Smooth muscle cell (in vitro differentiated cells): ENCODE data around the gene ZXDC. TPM values are rescaled to one million over a fixed set of nuclear protein-coding genes. Genes with fewer than 3 reads are reported as not detected.

Experiments
- DNase-seq: peaks from one replicate; lab custom pipeline; 2025; ENCODE audit not compliant: unreplicated experiment; lab: John Stamatoyannopoulos, UW
- H2AFZ ChIP-seq: fragments of 200-600 bp; sonication (generic); 2 replicates; pipeline ENCODE4 v1.6.0; 2016; ENCODE audit warnings: antibody characterized with exemption, low read depth, mild to moderate bottlenecking
- H3F3A ChIP-seq: fragments of 200-600 bp; sonication (generic); 2 replicates; pipeline ENCODE4 v1.6.0; 2017; ENCODE audit warnings: antibody characterized with exemption, low read depth
- H3K27ac ChIP-seq: fragments of 200-600 bp; sonication (generic); 2 replicates; pipeline ENCODE4 v1.5.1; 2016; ENCODE audit warnings: low read depth, mild to moderate bottlenecking
- H3K27me3 ChIP-seq: fragments of 200-600 bp; sonication (generic); 2 replicates; pipeline ENCODE4 v1.6.1; 2016; ENCODE audit warnings: low read depth, mild to moderate bottlenecking
- H3K36me3 ChIP-seq: fragments of 200-600 bp; sonication (generic); 2 replicates; pipeline ENCODE4 v1.5.1; 2016; ENCODE audit warnings: low read depth
- H3K4me1 ChIP-seq: fragments of 200-600 bp; sonication (generic); 2 replicates; pipeline ENCODE4 v1.5.1; 2016; ENCODE audit warnings: low read depth
- H3K4me2 ChIP-seq: fragments of 200-600 bp; sonication (generic); 2 replicates; pipeline ENCODE4 v1.6.0; 2016; ENCODE audit warnings: mild to moderate bottlenecking
- H3K4me3 ChIP-seq: fragments of 200-600 bp; sonication (generic); 2 replicates; pipeline ENCODE4 v1.5.1; 2016; ENCODE audit warnings: mild to moderate bottlenecking
- H3K79me2 ChIP-seq: fragments of 200-600 bp; sonication (generic); 2 replicates; pipeline ENCODE4 v1.6.0; 2016; ENCODE audit warnings: low read depth, mild to moderate bottlenecking
- H3K9ac ChIP-seq: fragments of 200-600 bp; sonication (generic); 2 replicates; pipeline ENCODE4 v1.6.0; 2016; ENCODE audit warnings: low read depth
- H3K9me3 ChIP-seq: fragments of 200-600 bp; sonication (generic); replicated peaks from 2 replicates; pipeline ENCODE4 v1.5.1; 2016; ENCODE audit warnings: low read depth
- H4K20me1 ChIP-seq: fragments of 200-600 bp; sonication (generic); 2 replicates; pipeline ENCODE4 v1.6.0; 2016; ENCODE audit warnings: low read depth
- CTCF ChIP-seq: fragments of 200-600 bp; sonication (generic); IDR thresholded peaks from 2 replicates; pipeline ENCODE4 v1.5.1; 2017; ENCODE audit warnings: borderline replicate concordance, mild to moderate bottlenecking, antibody characterized with exemption; ENCODE audit not compliant: insufficient read depth, poor library complexity, severe bottlenecking
- WGBS: methylation state at CpG from one replicate; pipeline ENCODE4 v1.1.7; 2016; ENCODE audit warnings: low lambda C conversion rate; 5-methylcytosine and 5-hydroxymethylcytosine counted together
- polyA plus RNA-seq: library from polyadenylated mRNA; unstranded; fragments of >200 nt; fragmentation: Nextera tagmentation; extraction: Ambion mirVana; gene quantifications from 2 replicates; pipeline ENCODE4 v1.2.1, GENCODE V29; 2016
- total RNA-seq: library from RNA; depleted of rRNA; stranded (reverse); fragments of >200 nt; gene quantifications from 2 replicates; pipeline ENCODE4 v1.2.3, GENCODE V29; 2014

ZXDC gene
- total and polyA plus RNA-seq, 2 experiments from 2014 or later: 9.2 to 20.4 TPM

DNA sequence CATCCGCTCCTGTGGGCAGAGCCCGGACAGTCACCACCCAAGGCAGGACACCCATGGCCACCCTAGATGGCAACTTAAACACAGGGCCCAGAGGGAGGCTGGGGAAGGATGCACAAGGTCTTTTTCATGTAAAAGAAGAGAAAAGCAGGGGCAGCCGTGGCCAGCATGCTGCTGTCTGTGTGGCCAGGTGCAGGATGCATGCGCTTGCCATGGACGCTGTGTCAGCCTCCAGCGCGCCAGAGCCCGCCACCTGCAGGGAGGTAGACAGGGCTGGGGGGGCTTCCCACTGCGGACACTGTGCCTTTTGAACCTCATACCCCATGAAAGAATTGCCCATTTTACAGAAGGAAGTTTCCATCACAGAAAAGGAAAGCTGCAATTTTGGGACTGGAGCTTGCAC is 23.7 kb upstream of the ZXDC start:
- no peak overlapping the region for H2AFZ ChIP-seq
- TF ChIP-seq CTCF: no peak
- H4K20me1 ChIP-seq: no peaks in the 10 kb centered on the region
- no peak for DNase-seq
- H3K9me3 ChIP-seq: no peaks in the 10 kb centered on the region
- 92% methylated on average over 9 of the region's 9 CpGs for WGBS
- no peak overlapping the region for H3K4me2 ChIP-seq
- no peaks in the 10 kb centered on the region for H3F3A ChIP-seq
- H3K4me1 ChIP-seq: peaks cover 7% of the 10 kb centered on the region
- peaks cover under 1% of the 10 kb centered on the region for H3K27me3 ChIP-seq
- no peaks in the 10 kb centered on the region for H3K79me2 ChIP-seq
- no peak overlapping the region for H3K9ac ChIP-seq
- no peaks in the 10 kb centered on the region for H3K36me3 ChIP-seq
- H3K27ac ChIP-seq: no peak overlapping the region
- H3K4me3 ChIP-seq: no peak overlapping the region

GRCh38 chr3:126498929-126499328 is 23.2 kb upstream of the ZXDC start:
- Histone ChIP-seq H3K4me2 (no peak overlapping the region), H3K27ac (no peak overlapping the region), H3K9ac (no peak overlapping the region), H3F3A (no peaks in the 10 kb centered on the region), H3K9me3 (no peaks in the 10 kb centered on the region), H3K27me3 (no peaks in the 10 kb centered on the region), H3K36me3 (no peaks in the 10 kb centered on the region), H4K20me1 (no peaks in the 10 kb centered on the region), H2AFZ (no peak overlapping the region), H3K4me1 (peaks cover 7% of the 10 kb centered on the region), H3K4me3 (no peak overlapping the region), H3K79me2 (no peaks in the 10 kb centered on the region)
- 67% methylated on average over 10 of the region's 10 CpGs for WGBS
- DNase-seq: no peak
- TF ChIP-seq CTCF: no peak

DNA sequence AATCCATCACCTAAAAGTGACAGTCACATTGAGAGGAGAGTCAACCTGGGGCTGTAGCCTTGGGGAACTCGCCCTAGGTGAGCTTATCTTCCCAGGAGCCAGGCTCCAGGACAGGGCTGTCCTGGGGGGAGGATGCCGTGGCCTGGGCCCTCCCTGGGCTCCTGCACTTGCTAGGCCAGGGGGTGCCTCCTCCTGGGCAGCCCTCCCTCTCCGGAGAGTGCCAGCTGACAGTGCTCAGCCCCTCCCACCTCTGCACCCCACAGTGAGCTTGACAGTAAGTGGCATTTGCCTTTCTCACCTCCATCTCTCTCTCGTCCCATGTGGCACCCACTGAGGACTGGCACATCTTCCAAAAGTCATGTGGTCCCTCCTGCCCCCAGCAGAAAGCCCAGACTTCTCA is 22.8 kb upstream of the ZXDC start:
- Histone ChIP-seq H3K9me3 (no peaks in the 10 kb centered on the region), H3K36me3 (no peaks in the 10 kb centered on the region), H3K27ac (no peak overlapping the region), H3K4me1 (peaks cover 7% of the 10 kb centered on the region), H3K4me2 (no peak overlapping the region), H3K9ac (no peak overlapping the region), H3K4me3 (no peak overlapping the region), H3K27me3 (no peaks in the 10 kb centered on the region), H4K20me1 (no peaks in the 10 kb centered on the region), H2AFZ (no peak overlapping the region), H3K79me2 (no peaks in the 10 kb centered on the region), H3F3A (no peaks in the 10 kb centered on the region)
- 81% methylated on average over 4 of the region's 4 CpGs for WGBS
- no peak for DNase-seq
- no peak for TF ChIP-seq CTCF

DNA sequence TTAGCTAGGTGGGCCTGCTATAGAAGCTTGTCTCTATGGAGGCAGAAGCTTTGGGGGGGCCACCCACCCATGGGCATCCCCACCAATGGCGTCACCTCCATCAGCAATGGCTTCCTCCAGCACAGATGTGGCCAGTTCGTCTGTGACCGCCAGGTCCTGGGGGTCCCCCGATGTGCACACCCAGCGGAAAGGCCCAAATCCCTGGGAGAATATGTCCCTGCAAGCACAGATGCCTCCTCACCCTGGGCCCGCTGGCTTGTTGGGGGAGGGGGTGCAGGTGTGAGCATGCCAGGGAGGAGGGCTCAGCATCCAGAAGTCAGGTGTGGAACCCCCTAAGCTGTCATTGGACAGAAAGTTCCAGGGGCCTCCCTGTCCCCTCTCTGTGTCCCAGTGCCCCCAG is 22.3 kb upstream of the ZXDC start:
- no peak overlapping the region for H3K4me3 ChIP-seq
- no peaks in the 10 kb centered on the region for H3K79me2 ChIP-seq
- DNase-seq: no peak
- no peak overlapping the region for H3K27ac ChIP-seq
- H3K9me3 ChIP-seq: no peaks in the 10 kb centered on the region
- no peak overlapping the region for H3K4me2 ChIP-seq
- H3K9ac ChIP-seq: no peak overlapping the region
- peaks cover 7% of the 10 kb centered on the region for H3K4me1 ChIP-seq
- H3K36me3 ChIP-seq: no peaks in the 10 kb centered on the region
- TF ChIP-seq CTCF: no peak
- no peaks in the 10 kb centered on the region for H4K20me1 ChIP-seq
- no peak overlapping the region for H2AFZ ChIP-seq
- H3F3A ChIP-seq: no peaks in the 10 kb centered on the region
- 94% methylated on average over 6 of the region's 6 CpGs for WGBS
- H3K27me3 ChIP-seq: no peaks in the 10 kb centered on the region
